Dermis blood vessel endothelial cell (primary cell): Measurements from ENCODE around the gene HNRNPR. TPM values are rescaled to one million over a fixed set of nuclear protein-coding genes. Genes with fewer than 3 reads are reported as not detected.

Experiments
- total RNA-seq: library from RNA; depleted of rRNA; stranded (reverse); fragments of >200 nt; gene quantifications from 2 replicates; pipeline ENCODE4 v1.2.3, GENCODE V29; 2014

HNRNPR gene
- total RNA-seq, 1 donor from 2014 or later, result 65.7 TPM

Other genes with a start within 250 kb of the HNRNPR start
- 51.9 and 66.4 TPM in 2 replicates for gene LUZP1, start 175.4 kb downstream of the HNRNPR start, total RNA-seq
- gene HTR1D, start 126.8 kb downstream of the HNRNPR start, total RNA-seq, result 0.28 and 0.85 TPM in 2 replicates
- gene ZNF436, start 25.6 kb upstream of the HNRNPR start, total RNA-seq, result 30.7 and 37.6 TPM in 2 replicates
- gene TCEA3, start 80.5 kb upstream of the HNRNPR start, total RNA-seq, result 0.60 and 1.7 TPM in 2 replicates
- gene ASAP3, start 139.9 kb upstream of the HNRNPR start, total RNA-seq, result 15.7 and 25.5 TPM in 2 replicates
- 1.9 and 4.6 TPM in 2 replicates for gene E2F2, start 186.9 kb upstream of the HNRNPR start, total RNA-seq
- 407 and 906 TPM in 2 replicates for gene ID3, start 215.2 kb upstream of the HNRNPR start, total RNA-seq